Measurements from ENCODE around the gene DUSP15. TPM values are rescaled to one million over a fixed set of nuclear protein-coding genes. Genes with fewer than 3 reads are reported as not detected.

DUSP15 gene
- total RNA-seq, 2 donors from 2014 or later = not detected

GRCh38 chr20:31845300-31845863, 24.9 kb downstream of the DUSP15 start, which contains the start of gene FOXS1:
TSS of gene FOXS1 (minus strand) at chr20:31845604. CDS start at chr20:31845542, 62 bp downstream.
- no peaks in the 10 kb centered on the region for H3K9me3 Mint-ChIP-seq
- H3K27ac Mint-ChIP-seq = no peak within 1 kb of the TSS
- no peaks in the 10 kb centered on the region for H3K36me3 Mint-ChIP-seq (ENCODE audit: insufficient read depth in 2 of 2)
- DNase-seq = no peak
- H3K4me3 Mint-ChIP-seq = no peak within 1 kb of the TSS
- peaks cover 7% of the 10 kb centered on the region for H3K27me3 Mint-ChIP-seq (ENCODE audit: low read depth)
- no peaks in the 10 kb centered on the region for H3K4me1 Mint-ChIP-seq (ENCODE audit: low read depth)
- ATAC-seq (replicated peaks in 1 of 2) = no peak

- peaks cover under 1% of the 10 kb centered on the region for H3K27me3 Mint-ChIP-seq (ENCODE audit: low read depth)
- DNase-seq (no peak), ATAC-seq (replicated peaks in 1 of 2) (no peak)
- no peaks in the 10 kb centered on the region for H3K9me3 Mint-ChIP-seq
- no peaks in the 10 kb centered on the region for H3K36me3 Mint-ChIP-seq (ENCODE audit: insufficient read depth in 2 of 2)
- no peak overlapping the region for H3K27ac Mint-ChIP-seq
- no peaks in the 10 kb centered on the region for H3K4me1 Mint-ChIP-seq (ENCODE audit: low read depth)
- no peak overlapping the region for H3K4me3 Mint-ChIP-seq
Observed at GRCh38 chr20:31844737-31845299, 25.5 kb downstream of the DUSP15 start.

- Mint-ChIP-seq H3K36me3 (ENCODE audit: insufficient read depth in 2 of 2) (no peaks in the 10 kb centered on the region), H3K4me1 (ENCODE audit: low read depth) (no peaks in the 10 kb centered on the region), H3K9me3 (no peaks in the 10 kb centered on the region), H3K4me3 (no peak overlapping the region), H3K27me3 (ENCODE audit: low read depth) (no peaks in the 10 kb centered on the region), H3K27ac (no peak overlapping the region)
- ATAC-seq (replicated peaks in 1 of 2) (no peak), DNase-seq (no peak)
Observed at GRCh38 chr20:31843881-31844280, 26.4 kb downstream of the DUSP15 start.

- ATAC-seq (replicated peaks in 1 of 2) (no peak), DNase-seq (no peak)
- no peak overlapping the region for H3K4me3 Mint-ChIP-seq
- H3K9me3 Mint-ChIP-seq = no peaks in the 10 kb centered on the region
- no peaks in the 10 kb centered on the region for H3K27me3 Mint-ChIP-seq (ENCODE audit: low read depth)
- H3K4me1 Mint-ChIP-seq (ENCODE audit: low read depth) = no peaks in the 10 kb centered on the region
- H3K27ac Mint-ChIP-seq = no peak overlapping the region
- H3K36me3 Mint-ChIP-seq (ENCODE audit: insufficient read depth in 2 of 2) = no peaks in the 10 kb centered on the region
Observed at GRCh38 chr20:31843288-31843687, 27.0 kb downstream of the DUSP15 start.

- H3K27ac Mint-ChIP-seq = no peak overlapping the region
- no peak for ATAC-seq (replicated peaks in 1 of 2)
- no peaks in the 10 kb centered on the region for H3K36me3 Mint-ChIP-seq (ENCODE audit: insufficient read depth in 2 of 2)
- DNase-seq = no peak
- H3K27me3 Mint-ChIP-seq (ENCODE audit: low read depth) = no peaks in the 10 kb centered on the region
- H3K9me3 Mint-ChIP-seq = no peaks in the 10 kb centered on the region
- no peak overlapping the region for H3K4me3 Mint-ChIP-seq
- H3K4me1 Mint-ChIP-seq (ENCODE audit: low read depth) = no peaks in the 10 kb centered on the region
Observed at GRCh38 chr20:31842471-31843157, 27.7 kb downstream of the DUSP15 start.

- DNase-seq (no peak), ATAC-seq (replicated peaks in 1 of 2) (no peak)
- H3K27me3 Mint-ChIP-seq (ENCODE audit: low read depth) = no peaks in the 10 kb centered on the region
- H3K27ac Mint-ChIP-seq = no peak overlapping the region
- no peaks in the 10 kb centered on the region for H3K4me1 Mint-ChIP-seq (ENCODE audit: low read depth)
- no peaks in the 10 kb centered on the region for H3K36me3 Mint-ChIP-seq (ENCODE audit: insufficient read depth in 2 of 2)
- H3K9me3 Mint-ChIP-seq = no peaks in the 10 kb centered on the region
- no peak overlapping the region for H3K4me3 Mint-ChIP-seq
Observed at GRCh38 chr20:31841928-31842327, 28.4 kb downstream of the DUSP15 start.

- H3K4me3 Mint-ChIP-seq = no peak overlapping the region
- H3K4me1 Mint-ChIP-seq (ENCODE audit: low read depth) = peaks cover 3% of the 10 kb centered on the region
- H3K36me3 Mint-ChIP-seq (ENCODE audit: insufficient read depth in 2 of 2) = no peaks in the 10 kb centered on the region
- no peak overlapping the region for H3K27ac Mint-ChIP-seq
- H3K27me3 Mint-ChIP-seq (ENCODE audit: low read depth) = no peaks in the 10 kb centered on the region
- ATAC-seq (replicated peaks in 1 of 2) (no peak), DNase-seq (no peak)
- H3K9me3 Mint-ChIP-seq = no peaks in the 10 kb centered on the region
Observed at GRCh38 chr20:31840906-31841816, 29.2 kb downstream of the DUSP15 start.

- DNase-seq = no peak
- ATAC-seq (replicated peaks in 1 of 2) = no peak
- H3K9me3 Mint-ChIP-seq = no peaks in the 10 kb centered on the region
- no peak overlapping the region for H3K4me3 Mint-ChIP-seq
- no peak overlapping the region for H3K27ac Mint-ChIP-seq
- no peaks in the 10 kb centered on the region for H3K36me3 Mint-ChIP-seq (ENCODE audit: insufficient read depth in 2 of 2)
- peaks cover 7% of the 10 kb centered on the region for H3K4me1 Mint-ChIP-seq (ENCODE audit: low read depth)
- H3K27me3 Mint-ChIP-seq (ENCODE audit: low read depth) = no peaks in the 10 kb centered on the region
Observed at GRCh38 chr20:31839782-31840487, 30.4 kb downstream of the DUSP15 start.

- ATAC-seq (replicated peaks in 1 of 2) (no peak), DNase-seq (no peak)
- Mint-ChIP-seq H3K4me3 (no peak overlapping the region), H3K4me1 (ENCODE audit: low read depth) (peaks cover 7% of the 10 kb centered on the region), H3K36me3 (ENCODE audit: insufficient read depth in 2 of 2) (no peaks in the 10 kb centered on the region), H3K27ac (no peak overlapping the region), H3K27me3 (ENCODE audit: low read depth) (no peaks in the 10 kb centered on the region), H3K9me3 (no peaks in the 10 kb centered on the region)
Observed at GRCh38 chr20:31838646-31839292, 31.6 kb downstream of the DUSP15 start.

GRCh38 chr20:31837896-31838397, 32.4 kb downstream of the DUSP15 start:
- Mint-ChIP-seq H3K36me3 (ENCODE audit: insufficient read depth in 2 of 2) (no peaks in the 10 kb centered on the region), H3K4me1 (ENCODE audit: low read depth) (peaks cover 7% of the 10 kb centered on the region), H3K27me3 (ENCODE audit: low read depth) (no peaks in the 10 kb centered on the region), H3K4me3 (no peak overlapping the region), H3K27ac (no peak overlapping the region), H3K9me3 (no peaks in the 10 kb centered on the region)
- ATAC-seq (replicated peaks in 1 of 2) = no peak
- no peak for DNase-seq

GRCh38 chr20:31836853-31837608, 33.3 kb downstream of the DUSP15 start:
- Mint-ChIP-seq H3K4me3 (no peak overlapping the region), H3K9me3 (no peaks in the 10 kb centered on the region), H3K4me1 (ENCODE audit: low read depth) (peaks cover 7% of the 10 kb centered on the region), H3K27ac (no peak overlapping the region), H3K27me3 (ENCODE audit: low read depth) (no peaks in the 10 kb centered on the region), H3K36me3 (ENCODE audit: insufficient read depth in 2 of 2) (no peaks in the 10 kb centered on the region)
- DNase-seq (no peak), ATAC-seq (replicated peaks in 1 of 2) (no peak)

Measured in activated T-cell treated with anti-CD3 and anti-CD28 coated beads, Interleukin-2, amount 50 U/mL, for 72 hours (primary cell).